Transverse colon (tissue), 4 donors: ENCODE measurements around the gene RAB36. TPM values are rescaled to one million over a fixed set of nuclear protein-coding genes. Genes with fewer than 3 reads are reported as not detected.

Experiments
- DNase-seq: peaks from one replicate; pipeline ENCODE4 v3.0.0-alpha.2; 2019
- H3K27ac ChIP-seq, 4 donors: fragments of 200-600 bp; sonication (generic); 2 replicates each; pipeline ENCODE4 v1.5.1; 2016 to 2018; ENCODE audit warnings: inconsistent platforms in 4 of 4
- H3K27me3 ChIP-seq: fragments of 200-600 bp; sonication (generic); 2 replicates; pipeline ENCODE4 v1.5.1; 2017; ENCODE audit warnings: inconsistent platforms
- H3K36me3 ChIP-seq, 4 donors: fragments of 200-600 bp; sonication (generic); 2 replicates each; pipeline ENCODE4 v1.5.1; 2017 to 2019; ENCODE audit warnings: inconsistent platforms in 4 of 4
- H3K4me1 ChIP-seq, 4 donors: fragments of 200-600 bp; sonication (generic); 2 replicates each; pipeline ENCODE4 v1.5.1; 2017 to 2020; ENCODE audit warnings: inconsistent platforms in 4 of 4
- H3K4me3 ChIP-seq, 4 donors: fragments of 200-600 bp; sonication (generic); 1 replicate in 1 of 4; 2 replicates in 3 of 4; pipeline versions ENCODE4 v1.5.1 to v1.6.1; 2017 to 2019; ENCODE audit warnings: inconsistent platforms in 4 of 4
- H3K9me3 ChIP-seq, 2 donors: fragments of 200-600 bp; sonication (generic); 2 replicates each; pipeline ENCODE4 v1.5.1; 2017 to 2019; ENCODE audit warnings: inconsistent platforms in 2 of 2
- EP300 ChIP-seq: sonication (generic); formaldehyde crosslinking; IDR thresholded peaks from one replicate; pipeline ENCODE4 v1.6.1; 2017; ENCODE audit warnings: antibody characterized with exemption, low read depth
- POLR2A ChIP-seq: fragments of 450-650 bp; IDR thresholded peaks from one replicate; pipeline ENCODE4 v1.6.1; 2016; ENCODE audit warnings: antibody characterized with exemption, mild to moderate bottlenecking, moderate library complexity
- POLR2AphosphoS5 ChIP-seq, 3 donors: sonication (generic); formaldehyde crosslinking; IDR thresholded peaks; one replicate each; pipeline ENCODE4 v1.6.1; 2016; ENCODE audit warnings: antibody characterized with exemption in 3 of 3
- WGBS, 2 donors: methylation state at CpG; one replicate each; pipeline ENCODE4 v1.1.5; 2018; ENCODE audit warnings: low coverage in 1 of 2; 5-methylcytosine and 5-hydroxymethylcytosine counted together
- in situ Hi-C, 4 donors: fragments of 200-750 bp; cut with MboI; loops; one replicate each; pipeline versions ENCODE4 v1.15.0 to v1.15.1; 2017; ENCODE audit warnings: low sequenced_read_pairs in 3 of 4, low pct_ligation_motif_present in 1 of 4, low pct_unique_long_range_greater_than_20kb in 1 of 4
- intact Hi-C: fragments of 100-400 bp; cut with DNase I; formaldehyde crosslinking; loops from one replicate; pipeline ENCODE4 v1.15.1; 2023; ENCODE audit warnings: low total_unique reads
- total RNA-seq, 4 donors: library from RNA; depleted of rRNA; stranded (reverse); fragments of >200 nt; gene quantifications; one replicate each; pipeline ENCODE4 v1.1.0, GENCODE V29; 2016
- TF ChIP-seq, protein P1 (sequence below), 5 experiments: fragments of 200-600 bp in 3 of 5; fragments of 450-650 bp in 2 of 5; sonication (generic) in 3 of 5; IDR thresholded peaks; 1 replicate in 2 of 5; 2 replicates in 3 of 5; pipeline ENCODE4 v1.5.1; 2016 to 2017; ENCODE audit warnings: antibody characterized with exemption in 5 of 5, inconsistent platforms in 3 of 5, mild to moderate bottlenecking in 2 of 5, moderate library complexity in 1 of 5

The RAB36 gene
- total RNA-seq, 4 donors from 2014 or later = 0.37 to 1.1 (median 0.82) TPM; not detected in 1

DNA sequence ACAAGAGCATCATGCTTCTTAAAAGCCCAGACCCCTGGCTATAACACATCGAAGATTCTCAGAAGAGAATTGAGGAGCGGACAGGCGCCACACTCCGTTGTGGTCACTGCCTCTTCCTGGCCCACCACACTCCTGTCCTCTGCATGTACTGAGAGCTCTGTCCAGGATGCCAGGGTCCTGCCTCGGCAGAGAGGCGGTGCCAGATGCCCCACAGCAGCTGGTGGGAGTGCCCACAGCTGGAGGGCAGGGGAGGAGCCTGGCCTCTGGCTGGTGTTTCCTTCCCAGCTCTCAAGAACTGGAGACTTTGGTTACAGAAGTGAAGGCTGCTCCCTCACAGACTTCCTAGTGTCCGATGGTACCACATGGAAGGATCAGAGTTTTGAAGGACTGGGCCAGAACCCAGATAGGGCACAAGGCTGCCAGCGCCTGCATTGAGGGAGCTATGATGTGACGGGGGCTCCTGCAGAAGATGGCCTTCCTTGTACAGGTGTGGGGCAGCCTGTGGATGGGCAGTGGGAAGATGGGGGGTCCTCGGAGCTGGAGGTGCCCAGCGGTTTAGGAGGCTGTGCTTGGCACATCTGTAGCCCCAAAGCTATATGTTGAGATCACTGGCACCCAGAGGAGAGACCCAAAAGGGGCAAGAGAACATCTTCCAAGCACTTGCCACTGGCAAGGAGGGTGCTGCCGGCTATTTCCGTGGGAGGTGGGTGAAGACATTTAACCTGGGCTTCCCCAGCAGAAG is 22.9 kb upstream of the RAB36 start:
- DNase-seq = no peak
- Histone ChIP-seq H3K9me3 (no peaks in the 10 kb centered on the region), H3K4me3 (no peak overlapping the region), H3K27me3 (no peaks in the 10 kb centered on the region), H3K4me1 (no peaks in the 10 kb centered on the region), H3K27ac (no peak overlapping the region), H3K36me3 (no peaks in the 10 kb centered on the region)
- in situ Hi-C loops = loop anchor here (5.0 to 10.0 kb wide), 3 partner anchors 158 to 168 kb away; no protein-coding TSS in a partner anchor
- intact Hi-C loops = no loop called here
- no peak for TF ChIP-seq POLR2A
- no peak for TF ChIP-seq EP300
- TF ChIP-seq POLR2AphosphoS5 (IDR thresholded peaks at IDR 0.05) = no peak
- TF ChIP-seq, protein P1, sequence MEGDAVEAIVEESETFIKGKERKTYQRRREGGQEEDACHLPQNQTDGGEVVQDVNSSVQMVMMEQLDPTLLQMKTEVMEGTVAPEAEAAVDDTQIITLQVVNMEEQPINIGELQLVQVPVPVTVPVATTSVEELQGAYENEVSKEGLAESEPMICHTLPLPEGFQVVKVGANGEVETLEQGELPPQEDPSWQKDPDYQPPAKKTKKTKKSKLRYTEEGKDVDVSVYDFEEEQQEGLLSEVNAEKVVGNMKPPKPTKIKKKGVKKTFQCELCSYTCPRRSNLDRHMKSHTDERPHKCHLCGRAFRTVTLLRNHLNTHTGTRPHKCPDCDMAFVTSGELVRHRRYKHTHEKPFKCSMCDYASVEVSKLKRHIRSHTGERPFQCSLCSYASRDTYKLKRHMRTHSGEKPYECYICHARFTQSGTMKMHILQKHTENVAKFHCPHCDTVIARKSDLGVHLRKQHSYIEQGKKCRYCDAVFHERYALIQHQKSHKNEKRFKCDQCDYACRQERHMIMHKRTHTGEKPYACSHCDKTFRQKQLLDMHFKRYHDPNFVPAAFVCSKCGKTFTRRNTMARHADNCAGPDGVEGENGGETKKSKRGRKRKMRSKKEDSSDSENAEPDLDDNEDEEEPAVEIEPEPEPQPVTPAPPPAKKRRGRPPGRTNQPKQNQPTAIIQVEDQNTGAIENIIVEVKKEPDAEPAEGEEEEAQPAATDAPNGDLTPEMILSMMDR (IDR thresholded peaks at IDR 0.05) = no peak
- 70 to 80% methylated on average over 2 to 13 of the region's 13 CpGs for WGBS, 2 donors

DNA sequence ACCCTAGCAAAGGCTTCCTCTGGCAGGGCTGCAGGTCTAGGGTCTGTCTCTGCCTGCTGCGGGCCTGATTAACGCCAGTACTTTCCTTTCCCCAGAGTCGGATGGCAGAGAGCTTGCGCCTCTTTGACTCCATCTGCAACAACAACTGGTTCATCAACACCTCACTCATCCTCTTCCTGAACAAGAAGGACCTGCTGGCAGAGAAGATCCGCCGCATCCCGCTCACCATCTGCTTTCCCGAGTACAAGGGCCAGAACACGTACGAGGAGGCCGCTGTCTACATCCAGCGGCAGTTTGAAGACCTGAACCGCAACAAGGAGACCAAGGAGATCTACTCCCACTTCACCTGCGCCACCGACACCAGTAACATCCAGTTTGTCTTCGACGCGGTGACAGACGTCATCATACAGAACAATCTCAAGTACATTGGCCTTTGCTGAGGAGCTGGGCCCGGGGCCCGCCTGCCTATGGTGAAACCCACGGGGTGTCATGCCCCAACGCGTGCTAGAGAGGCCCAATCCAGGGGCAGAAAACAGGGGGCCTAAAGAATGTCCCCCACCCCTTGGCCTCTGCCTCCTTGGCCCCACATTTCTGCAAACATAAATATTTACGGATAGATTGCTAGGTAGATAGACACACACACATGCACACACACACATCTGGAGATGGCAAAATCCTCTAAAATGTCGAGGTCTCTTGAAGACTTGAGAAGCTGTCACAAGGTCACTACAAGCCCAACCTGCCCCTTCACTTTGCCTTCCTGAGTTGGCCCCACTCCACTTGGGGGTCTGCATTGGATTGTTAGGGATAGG is 22.1 kb upstream of the RAB36 start:
- Histone ChIP-seq H3K27ac (no peak overlapping the region), H3K36me3 (no peaks in the 10 kb centered on the region), H3K4me3 (no peak overlapping the region), H3K27me3 (no peaks in the 10 kb centered on the region), H3K4me1 (peaks cover 0 to under 1% (median 0%) of the 10 kb centered on the region in 4 donors), H3K9me3 (no peaks in the 10 kb centered on the region)
- DNase-seq = no peak
- WGBS, 2 donors = 95 to 96% methylated on average over 9 to 26 of the region's 26 CpGs
- in situ Hi-C loops (loop anchor here (5.0 to 10.0 kb wide), 3 partner anchors 158 to 168 kb away; no protein-coding TSS in a partner anchor), intact Hi-C loops (no loop called here)
- TF ChIP-seq, protein P1 (IDR thresholded peaks at IDR 0.05) = no peak
- TF ChIP-seq EP300 (no peak), POLR2A (no peak), POLR2AphosphoS5 (IDR thresholded peaks at IDR 0.05) (no peak)

DNA sequence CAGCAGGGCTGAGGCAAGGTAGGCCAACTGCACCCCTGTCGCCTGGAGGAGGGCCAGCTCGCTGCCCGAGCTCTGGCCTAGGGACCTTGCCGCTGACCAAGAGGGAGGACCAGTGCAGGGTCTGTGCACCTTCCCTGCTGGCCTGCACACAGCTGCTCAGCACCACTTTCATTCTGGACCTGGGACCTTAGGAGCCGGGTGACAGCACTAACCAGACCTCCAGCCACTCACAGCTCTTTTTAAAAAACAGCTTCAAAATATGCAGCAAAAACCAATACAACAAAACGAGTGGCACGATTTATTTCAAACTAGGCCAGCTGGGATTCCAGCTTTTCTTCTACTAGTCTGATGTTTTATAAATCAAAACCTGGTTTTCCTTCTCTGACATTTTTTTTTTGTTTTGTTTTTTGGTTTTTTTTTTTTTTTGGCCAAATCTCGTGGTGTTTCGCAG is 21.4 kb upstream of the RAB36 start:
- 76 to 85% methylated on average over 4 to 7 of the region's 9 CpGs for WGBS, 2 donors
- Histone ChIP-seq H3K4me1 (peaks cover 0 to 3% (median 0%) of the 10 kb centered on the region in 4 donors), H3K4me3 (no peak overlapping the region), H3K9me3 (no peaks in the 10 kb centered on the region), H3K36me3 (no peaks in the 10 kb centered on the region), H3K27me3 (no peaks in the 10 kb centered on the region), H3K27ac (no peak overlapping the region)
- no peak for DNase-seq
- TF ChIP-seq EP300 (no peak), POLR2AphosphoS5 (IDR thresholded peaks at IDR 0.05) (no peak), POLR2A (no peak)
- TF ChIP-seq, protein P1 (IDR thresholded peaks at IDR 0.05) = no peak
- intact Hi-C loops = no loop called here
- in situ Hi-C loops = loop anchor here (5.0 to 10.0 kb wide), 3 partner anchors 159 to 169 kb away; no protein-coding TSS in a partner anchor
